ENCODE results near the gene C2orf92.

C2orf92 gene

DNA sequence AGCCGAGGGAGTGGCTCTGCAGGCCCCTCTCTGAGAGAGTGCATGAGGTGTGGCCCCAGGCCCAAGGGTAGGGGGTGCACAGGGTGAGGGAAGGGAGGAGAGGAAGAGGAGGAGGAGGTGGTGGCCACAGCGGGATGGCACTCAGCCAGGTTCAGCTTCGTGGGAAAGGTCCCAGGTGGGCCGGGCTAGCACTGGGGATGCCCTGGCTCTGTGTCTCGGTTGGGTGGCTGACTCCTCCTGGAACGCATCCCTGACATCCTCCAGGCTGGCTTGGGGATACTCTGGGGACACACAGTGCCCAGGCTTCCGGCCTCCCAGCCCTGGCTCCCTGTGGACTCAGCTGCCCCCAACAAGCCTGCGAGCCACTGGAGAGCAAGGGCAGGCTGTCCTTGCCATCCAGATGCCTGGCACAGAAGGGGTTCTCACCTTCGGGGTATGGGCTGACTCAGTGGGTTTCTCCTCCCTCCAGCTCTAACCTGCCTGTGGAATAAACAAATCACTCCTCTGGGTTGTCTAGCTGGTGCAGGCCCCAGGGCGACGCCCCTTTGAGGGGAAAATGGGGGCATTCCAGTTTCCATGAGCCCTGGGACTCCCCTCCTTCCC, 43.3 kb downstream of the C2orf92 start:
- FAIRE-seq: no peak
- no peak for DNase-seq (ENCODE audit: insufficient read length, low spot score)

DNA sequence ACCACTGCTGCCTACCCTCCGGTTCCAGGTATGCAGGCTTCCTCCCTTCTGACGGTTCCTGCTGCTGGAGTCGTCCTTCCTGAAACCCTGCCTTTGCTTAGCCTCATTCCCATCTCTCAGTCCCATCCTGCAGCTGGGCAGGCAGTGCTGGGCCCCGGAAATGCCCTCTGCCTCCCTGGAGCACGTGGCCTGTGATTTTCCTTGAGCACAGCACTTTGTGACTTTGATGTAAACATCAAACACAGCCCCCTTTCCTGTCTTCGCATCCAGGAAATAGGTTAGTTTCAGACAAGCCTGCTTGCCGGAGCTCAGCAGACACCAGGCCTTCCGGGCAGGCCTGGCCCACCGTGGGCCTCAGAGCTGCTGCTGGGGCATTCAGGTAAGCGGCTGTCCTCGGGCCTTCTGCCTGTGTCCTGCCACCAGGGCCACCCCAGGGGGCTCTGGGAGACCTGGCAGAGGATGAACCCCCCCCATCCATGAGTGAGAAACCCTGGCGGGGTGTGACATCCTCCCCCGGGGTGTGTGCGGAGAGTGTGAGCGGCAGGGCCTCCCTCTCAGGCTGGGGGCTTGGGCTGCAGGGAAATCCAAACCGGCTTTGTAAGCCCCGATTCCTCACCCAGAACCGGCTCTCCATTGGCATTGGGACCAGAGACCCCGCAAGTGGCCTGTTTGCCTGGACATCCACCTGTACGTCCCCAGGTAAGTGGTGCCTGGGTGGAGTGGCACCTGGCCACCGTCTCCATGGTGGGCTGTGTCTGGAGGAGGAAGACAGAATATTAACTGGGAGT, 44.0 kb downstream of the C2orf92 start, which contains the start of gene ZAP70:
Gene ZAP70, plus strand, starts transcription at position 281 of the 788 bp plus-strand sequence. CDS start 10,461 bp downstream, outside the sequence.
- no peak for DNase-seq (ENCODE audit: insufficient read length, low spot score)
- peak; percentile 60 for FAIRE-seq

DNA sequence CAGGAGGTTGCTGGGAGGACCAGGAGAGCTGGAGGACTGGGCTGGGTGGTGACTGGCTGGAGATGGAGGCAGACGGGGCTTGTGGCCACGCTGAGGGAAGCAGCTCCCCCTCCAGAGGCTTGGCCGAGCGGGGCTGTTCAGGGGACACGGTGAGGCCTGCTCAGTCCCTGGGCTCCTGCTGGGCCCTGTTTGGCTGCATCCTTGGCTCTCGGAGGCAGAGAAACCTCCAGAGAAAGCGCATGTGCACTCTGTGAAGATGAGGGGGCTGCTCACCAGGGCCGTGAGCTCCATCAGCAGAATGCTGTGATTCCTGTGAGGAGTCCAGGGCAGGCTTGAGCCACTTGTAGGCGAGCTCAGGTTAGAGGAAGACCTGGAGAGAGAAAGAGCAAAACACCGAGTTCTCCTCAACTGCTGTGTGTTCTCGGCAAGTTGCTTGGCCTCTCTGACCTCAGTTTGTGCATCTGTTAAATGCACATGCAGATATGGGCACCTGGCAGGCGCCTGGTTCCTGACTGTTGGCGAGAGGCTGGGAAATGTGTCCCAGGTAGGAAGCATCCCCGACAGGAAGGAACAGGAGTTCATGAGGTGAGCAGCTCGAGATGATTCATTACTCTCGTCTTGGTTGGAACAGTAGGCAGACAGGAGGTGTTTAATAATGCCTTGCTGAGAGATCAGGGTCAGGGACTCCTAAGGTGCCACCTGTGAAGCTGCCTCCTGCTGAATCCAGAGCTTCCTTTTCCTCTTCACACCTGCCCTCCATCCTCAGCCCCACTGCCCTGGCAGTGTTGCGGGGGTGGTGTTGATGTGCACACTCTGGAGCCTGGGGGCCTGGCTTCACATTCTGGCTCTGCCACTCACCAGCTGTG, 44.8 kb downstream of the C2orf92 start:
- DNase-seq (ENCODE audit: insufficient read length, low spot score): no peak
- FAIRE-seq: no peak

DNA sequence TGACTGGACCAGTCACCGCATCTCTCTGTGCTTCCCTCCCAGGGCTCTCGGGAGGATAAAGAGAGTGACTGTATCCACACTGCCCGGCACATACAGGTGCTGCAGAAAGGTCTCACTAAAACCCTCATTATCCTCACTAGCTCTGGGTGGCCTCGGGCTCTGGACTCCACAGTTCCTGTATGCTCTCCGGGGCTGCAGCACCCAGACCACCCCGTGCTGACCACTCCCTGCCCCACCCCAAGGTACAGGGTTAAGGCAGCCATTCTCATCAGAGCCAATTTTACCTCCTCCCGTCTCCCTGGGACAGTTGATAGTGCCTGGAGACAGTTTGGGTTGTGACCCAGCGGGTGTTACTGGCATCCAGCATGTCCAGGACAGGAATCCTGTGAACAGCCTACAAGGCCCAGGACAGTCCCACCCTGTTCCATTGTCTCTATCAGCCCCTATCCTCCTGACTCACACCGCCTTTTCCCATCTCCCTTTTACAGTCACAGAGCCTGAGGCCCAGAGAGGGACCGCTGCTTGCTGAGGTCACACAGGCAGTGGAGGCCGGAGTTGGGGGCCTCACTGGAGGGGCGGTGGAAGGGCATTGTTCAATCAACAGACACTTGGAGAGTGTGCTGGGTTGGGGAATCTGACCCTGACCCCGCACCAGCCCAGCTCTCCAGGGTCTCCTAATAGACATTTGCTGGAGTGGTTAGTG, 45.6 kb downstream of the C2orf92 start:
- DNase-seq (ENCODE audit: insufficient read length, low spot score) (no peak), FAIRE-seq (no peak)

DNA sequence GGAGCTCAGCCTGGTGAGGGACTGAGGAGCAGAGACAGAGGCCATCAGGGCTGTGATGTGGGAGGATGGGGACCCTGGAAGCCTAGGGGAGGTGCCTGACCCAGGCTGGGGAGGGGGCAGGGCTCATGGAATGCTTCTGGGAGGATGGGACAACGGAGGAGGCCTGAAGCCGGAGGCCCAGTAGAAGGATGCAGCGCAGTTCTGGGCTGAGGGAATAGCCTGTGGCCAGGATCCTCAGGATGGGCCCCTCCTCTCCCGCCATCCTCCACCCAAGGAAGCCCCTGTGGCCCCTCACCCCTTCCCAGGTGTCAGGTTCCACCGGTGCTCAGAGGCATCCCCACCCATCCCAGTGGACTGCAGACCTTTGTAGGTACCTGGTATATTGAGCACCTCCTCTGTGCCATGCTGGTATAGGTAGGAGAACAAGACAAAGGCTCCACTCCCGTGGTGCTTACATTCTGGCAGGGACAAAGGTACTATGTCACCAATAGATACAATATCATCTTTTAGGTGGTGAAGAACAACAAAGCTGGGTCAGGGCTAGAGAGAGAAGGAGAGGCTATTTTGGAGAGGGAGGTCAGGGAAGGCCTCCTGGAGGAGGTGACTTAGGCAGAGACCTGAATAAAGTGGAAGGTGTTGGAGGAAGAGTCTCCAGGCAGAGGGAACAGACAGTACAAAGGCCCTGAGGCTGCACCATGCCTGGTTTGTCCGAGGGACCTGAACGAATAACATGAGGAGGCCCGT, 46.6 kb downstream of the C2orf92 start:
- FAIRE-seq (no peak), DNase-seq (ENCODE audit: insufficient read length, low spot score) (no peak)

DNA sequence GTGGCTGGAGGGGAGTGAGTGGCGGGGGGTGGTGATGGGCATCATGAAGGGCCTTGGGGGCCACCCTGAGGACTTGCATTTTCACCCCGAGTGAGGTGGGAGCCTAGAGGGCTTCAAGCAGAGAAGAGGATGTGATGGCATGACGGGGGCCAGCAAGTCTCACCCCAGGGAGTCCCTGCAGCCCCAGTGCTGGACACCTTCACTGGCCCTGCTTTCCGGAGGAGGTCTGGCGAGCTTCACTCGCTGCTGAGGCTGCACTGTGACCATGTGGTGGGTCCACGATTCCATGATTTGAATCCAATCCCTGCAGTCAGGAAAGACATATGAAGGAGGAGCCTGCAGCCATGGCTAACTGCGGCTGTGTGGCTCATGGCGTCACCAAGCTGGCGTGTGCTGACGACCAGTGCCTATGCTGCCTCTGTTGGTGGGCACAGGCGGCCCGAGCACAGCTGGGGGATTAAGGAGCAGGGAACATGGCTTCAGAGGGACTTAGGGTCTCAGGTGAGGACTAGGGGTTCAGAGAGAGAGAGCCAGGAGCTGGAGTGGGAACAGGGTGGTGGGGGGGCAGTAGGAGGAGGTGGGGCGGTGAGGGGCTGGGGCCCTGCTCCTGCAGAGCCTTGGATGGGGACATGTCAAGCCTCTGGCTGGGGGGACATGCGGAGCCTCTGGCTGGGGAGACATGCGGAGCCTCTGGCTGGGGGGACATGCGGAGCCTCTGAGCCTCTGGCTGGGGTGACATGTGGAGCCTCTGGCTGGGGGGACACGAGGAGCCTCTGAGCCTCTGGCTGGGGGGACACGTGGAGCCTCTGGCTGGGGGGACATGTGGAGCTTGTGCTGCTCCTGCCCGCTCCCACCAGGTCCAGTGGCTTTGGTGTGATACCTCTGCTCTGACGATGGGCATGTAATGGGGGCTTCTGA, 47.4 kb downstream of the C2orf92 start:
- FAIRE-seq: no peak
- DNase-seq (ENCODE audit: insufficient read length, low spot score): no peak

DNA sequence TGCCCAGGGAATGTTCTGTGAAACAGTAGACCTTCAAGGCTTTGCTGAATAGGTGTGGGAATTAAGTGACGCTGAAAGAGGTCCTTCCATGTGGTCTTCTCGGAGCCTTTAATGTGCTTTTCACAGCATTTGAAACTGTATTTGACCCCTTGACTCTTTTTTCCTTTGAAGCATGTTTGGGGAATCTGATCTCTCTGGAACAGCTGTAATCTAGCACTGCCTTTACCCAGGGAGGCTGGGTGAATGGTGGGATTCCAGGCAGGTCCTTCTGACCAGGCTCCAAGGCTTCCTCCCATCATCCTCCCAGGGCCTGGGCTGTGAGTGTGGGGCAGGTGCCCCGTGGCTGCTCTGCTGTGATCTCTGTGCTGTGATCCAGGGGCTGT, 48.1 kb downstream of the C2orf92 start:
- no peak for DNase-seq (ENCODE audit: insufficient read length, low spot score)
- FAIRE-seq: no peak

DNA sequence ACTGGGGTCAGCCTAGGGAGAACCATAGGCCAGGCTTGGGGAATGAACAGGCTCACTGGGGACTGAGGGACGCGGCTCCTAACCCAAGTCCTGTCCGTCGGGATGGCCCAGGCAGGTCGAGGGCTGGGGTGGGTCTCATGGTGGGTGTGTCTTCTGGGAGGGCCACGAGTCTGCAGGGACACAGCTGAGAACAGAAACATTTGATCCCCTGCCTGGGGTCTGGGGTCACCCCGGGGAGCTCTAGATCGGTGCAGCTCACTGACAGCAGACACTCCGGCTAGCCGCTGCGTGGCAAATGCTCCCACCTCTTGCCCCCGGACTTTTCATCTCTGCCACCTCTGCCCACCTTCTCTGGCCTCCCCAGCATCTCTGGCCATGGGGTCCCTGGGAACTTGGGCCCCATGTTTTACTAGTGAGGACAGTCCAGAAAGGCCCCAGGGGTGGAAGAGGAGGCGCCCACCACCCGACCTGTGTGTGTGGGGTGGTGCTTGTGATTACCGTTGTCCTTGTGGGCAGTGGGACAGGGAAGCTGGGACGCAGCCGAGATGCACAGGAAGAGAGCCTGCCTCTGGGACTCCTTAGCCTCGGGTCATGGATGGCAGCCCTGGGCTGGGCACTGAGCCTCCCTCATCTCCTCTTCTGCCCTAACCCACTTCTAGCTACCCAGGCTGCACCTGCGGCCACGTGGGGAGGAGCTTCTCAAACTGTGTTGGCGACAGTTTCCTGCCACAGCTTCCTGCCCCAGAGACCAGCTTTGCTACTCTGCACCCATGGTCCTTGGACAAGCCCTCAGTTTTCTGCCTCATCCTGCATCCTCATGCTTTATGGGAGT, 48.8 kb downstream of the C2orf92 start:
- FAIRE-seq: peak; percentile 91
- DNase-seq (ENCODE audit: insufficient read length, low spot score): peak; percentile 77

DNA sequence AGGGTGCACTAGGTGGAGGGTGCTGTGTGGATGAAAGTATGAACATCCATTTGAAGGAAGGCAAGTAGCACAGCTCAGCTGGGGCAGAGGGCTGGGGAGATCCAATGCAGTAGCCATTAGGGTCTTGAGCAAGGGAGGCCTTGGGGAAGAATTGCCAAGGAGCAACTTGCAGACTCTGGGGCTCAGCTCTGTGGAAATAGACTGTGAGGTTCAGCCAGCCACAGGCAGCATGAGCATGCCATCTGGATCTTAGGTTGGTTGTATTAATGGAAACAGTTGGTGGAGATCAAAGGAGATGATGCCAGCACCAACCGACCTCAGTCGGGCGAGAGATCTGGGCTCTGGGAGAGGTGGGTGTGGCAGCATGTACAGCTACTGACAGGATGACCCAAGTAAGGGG, 49.4 kb downstream of the C2orf92 start:
- FAIRE-seq (no peak), DNase-seq (ENCODE audit: insufficient read length, low spot score) (no peak)

DNA sequence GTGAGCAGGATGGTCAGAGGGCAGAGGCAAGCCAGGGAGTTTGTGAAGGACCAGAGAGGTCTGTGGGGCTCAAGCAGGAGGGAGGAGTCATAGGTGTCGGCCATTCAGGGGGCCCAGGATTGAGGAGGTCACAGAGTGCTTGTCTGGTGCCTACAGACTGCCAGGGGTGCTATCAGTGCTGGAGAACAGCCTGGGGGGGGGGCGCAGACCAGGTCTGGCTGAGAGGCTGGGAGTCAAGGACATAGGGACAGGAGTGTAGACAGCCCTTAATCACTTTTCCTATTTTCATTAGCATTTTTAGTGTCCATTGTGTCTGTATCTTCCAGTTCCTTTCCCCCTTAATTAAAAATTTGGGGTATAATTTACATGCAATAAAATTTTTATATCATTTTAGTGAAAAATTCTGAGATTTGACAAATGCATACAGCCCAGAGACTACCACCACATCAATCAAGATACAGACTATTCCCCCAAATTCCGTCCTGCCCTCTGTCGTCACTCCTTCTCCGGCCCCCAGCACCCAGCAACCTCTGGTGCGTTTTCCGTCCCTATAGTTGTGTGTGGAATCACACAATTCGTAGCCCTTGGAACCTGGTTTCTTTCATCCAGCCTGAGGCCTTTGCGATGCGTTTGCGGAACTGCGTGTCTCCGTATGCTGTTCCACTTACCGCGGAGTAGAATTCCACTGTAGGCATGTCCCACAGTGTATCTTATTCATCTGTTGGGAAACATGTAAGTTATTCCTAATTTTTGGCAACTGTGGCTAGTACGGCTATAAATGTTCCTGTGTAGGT, 50.0 kb downstream of the C2orf92 start:
- DNase-seq (ENCODE audit: insufficient read length, low spot score): no peak
- no peak for FAIRE-seq

DNA sequence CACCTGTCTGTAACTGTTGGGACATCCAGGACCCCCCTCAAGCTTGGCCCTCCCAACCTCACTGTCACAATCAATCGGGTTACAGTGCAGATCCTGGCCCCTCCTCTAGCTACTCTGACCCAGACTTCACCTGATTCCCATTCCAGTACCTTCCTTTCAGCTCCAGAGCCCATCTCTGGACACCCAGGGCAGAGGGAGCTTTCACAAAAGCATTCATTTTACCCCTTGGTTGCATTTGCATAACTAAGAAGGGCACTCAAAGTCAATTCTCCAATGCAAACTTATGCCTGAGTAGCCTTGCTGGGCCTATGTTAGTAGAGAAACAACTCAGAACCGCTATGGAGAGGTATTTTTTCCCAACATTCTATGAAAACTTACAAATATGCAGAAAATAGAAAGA, 51.2 kb downstream of the C2orf92 start:
- no peak for FAIRE-seq
- no peak for DNase-seq (ENCODE audit: insufficient read length, low spot score)

DNA sequence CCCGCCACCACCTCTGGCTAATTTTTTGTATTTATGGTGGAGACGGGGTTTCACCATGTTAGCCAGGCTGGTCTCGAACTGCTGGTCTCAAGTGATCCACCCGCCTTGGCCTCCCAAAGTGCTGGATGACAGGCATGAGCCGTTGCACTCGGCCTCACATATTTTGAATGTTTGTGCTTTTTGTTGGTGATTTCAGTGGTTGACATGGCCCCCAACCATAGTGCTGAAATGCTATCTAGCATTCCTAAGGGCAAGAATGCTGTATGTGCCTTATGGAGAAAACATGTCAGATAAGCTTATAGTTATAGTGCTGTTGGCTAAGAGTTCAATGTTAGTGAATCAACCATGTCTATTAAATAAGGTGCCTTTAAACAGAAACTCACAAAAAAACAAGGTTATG, 52.7 kb downstream of the C2orf92 start:
- FAIRE-seq (no peak), DNase-seq (ENCODE audit: insufficient read length, low spot score) (no peak)

DNA sequence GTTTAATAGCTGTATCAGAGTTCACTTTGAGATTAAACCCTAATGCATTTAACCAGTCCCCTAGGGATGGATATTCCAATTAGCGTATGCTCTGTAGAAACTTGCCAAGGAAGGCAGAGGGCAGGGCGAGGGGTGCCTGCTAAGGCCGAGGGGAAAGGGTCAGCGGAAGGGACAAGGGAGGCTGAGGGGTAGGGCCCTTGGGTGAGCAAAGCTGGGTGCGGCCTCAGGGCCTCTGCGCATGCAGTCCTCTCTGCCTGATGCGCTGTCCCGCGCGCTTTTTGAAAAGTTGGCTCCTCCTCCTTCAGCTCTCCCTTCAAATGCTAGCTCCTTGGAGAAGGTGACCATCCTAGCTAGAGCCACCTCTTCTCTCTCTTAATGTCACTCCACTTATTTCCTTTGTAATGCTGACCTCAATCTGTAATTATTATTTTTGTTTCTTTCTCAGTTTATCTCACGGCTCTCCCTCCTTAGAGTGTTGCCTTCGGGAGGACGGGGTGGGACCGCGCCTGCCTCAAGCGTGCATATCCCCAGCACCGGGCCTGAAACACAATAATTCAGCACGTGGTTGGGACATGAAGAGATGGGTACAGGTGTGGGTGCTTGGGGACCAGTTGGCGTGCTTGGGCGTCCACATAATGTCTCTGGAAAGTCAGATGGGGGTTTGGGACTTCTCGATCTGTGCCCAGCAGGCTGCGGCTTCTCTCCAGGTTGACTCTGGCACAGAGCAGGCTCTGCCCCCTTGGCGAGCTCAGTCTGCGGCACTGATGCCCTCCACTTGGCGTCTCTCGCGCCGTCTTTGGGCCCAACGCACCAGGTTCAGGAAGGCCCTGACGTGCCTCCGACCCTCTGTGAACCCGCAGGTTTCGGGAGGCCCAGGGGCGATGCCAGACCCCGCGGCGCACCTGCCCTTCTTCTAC, 53.9 kb downstream of the C2orf92 start:
- DNase-seq (ENCODE audit: insufficient read length, low spot score) (no peak), FAIRE-seq (no peak)

DNA sequence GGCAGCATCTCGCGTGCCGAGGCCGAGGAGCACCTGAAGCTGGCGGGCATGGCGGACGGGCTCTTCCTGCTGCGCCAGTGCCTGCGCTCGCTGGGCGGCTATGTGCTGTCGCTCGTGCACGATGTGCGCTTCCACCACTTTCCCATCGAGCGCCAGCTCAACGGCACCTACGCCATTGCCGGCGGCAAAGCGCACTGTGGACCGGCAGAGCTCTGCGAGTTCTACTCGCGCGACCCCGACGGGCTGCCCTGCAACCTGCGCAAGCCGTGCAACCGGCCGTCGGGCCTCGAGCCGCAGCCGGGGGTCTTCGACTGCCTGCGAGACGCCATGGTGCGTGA, 54.5 kb downstream of the C2orf92 start:
- FAIRE-seq (no peak), DNase-seq (ENCODE audit: insufficient read length, low spot score) (no peak)

DNA sequence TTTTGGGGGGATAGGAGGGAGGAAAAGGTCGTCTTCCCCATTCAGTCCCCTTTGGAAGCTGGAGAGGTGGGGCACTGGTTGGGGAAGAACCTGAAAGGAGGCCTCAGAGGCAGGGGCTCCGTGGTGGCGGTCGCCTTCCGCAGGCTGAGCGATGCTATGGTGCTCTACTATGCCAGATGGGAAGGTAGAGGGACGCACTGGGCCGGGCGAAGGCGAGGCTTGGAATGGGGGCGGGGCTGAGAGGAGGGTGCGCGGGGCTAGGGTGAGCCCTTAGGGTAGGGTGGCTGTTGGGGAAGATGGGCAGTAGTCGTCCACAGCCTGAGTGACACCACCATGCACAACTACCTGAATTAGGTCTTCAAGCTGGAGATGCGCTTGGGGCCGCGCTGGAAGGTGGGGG, 55.0 kb downstream of the C2orf92 start:
- FAIRE-seq (no peak), DNase-seq (ENCODE audit: insufficient read length, low spot score) (no peak)

DNA sequence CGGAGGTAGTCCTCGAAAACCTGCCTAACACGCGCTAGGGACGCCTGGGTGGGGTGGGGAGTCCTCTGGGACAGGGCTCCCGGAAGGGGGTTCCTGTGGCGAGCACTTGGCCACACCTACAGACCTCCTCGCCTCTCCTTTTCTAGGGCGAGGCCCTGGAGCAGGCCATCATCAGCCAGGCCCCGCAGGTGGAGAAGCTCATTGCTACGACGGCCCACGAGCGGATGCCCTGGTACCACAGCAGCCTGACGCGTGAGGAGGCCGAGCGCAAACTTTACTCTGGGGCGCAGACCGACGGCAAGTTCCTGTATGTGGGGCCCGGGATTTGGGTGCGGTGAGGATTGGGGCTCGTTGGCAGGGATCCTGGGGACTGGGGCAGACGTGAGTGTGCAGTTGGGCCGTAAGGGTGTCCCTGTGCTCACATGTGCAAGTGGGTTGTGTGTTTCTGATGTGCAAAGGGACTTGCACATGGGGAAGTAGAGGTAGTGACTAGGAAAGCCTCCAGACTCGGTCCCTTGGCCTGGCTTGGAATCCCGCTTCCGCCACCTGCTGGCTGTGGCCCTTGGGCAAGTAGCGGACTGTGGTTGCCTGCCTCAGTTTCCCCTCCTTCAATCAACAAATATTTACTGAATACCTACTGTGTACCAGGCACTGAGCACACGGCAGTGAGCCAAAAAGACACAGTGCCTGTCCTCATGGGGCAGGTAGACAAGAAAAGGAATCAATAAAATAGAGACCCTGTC, 55.6 kb downstream of the C2orf92 start:
- FAIRE-seq: no peak

More for the DNA sequence above, 55.6 kb downstream of the C2orf92 start:
- DNase-seq (ENCODE audit: insufficient read length, low spot score): no peak
